ENCODE data around the gene C1orf146.
"Not testable (repeated sequence)": the region's sequence is repeated elsewhere in the genome, so short reads cannot be mapped to it uniquely, and the experiment has no call there.

Gene C1orf146

GRCh38 chr1:92262516-92262915 lies 44.8 kb downstream of the C1orf146 start:
- no peaks in the 10 kb centered on the region for H3K9me3 ChIP-seq (ENCODE audit: control insufficient read depth, low read length)
- H3K27ac ChIP-seq (ENCODE audit: insufficient read depth, low read length, poor library complexity, severe bottlenecking), result no peak overlapping the region
- no peaks in the 10 kb centered on the region for H3K27me3 ChIP-seq (replicated peaks; ENCODE audit: control insufficient read depth, insufficient read depth, low read length, poor library complexity, severe bottlenecking)
- no peak overlapping the region for H3K4me3 ChIP-seq (ENCODE audit: insufficient read depth, low read depth, low read length, poor library complexity, severe bottlenecking)
- H3K36me3 ChIP-seq (ENCODE audit: control insufficient read depth, insufficient read depth, low read length), result peaks cover 29% of the 10 kb centered on the region
- H3K4me1 ChIP-seq (ENCODE audit: control insufficient read depth, insufficient read depth, low read length, poor library complexity, severe bottlenecking), result no peaks in the 10 kb centered on the region
- DNase-seq, result no peak

- peaks cover 19% of the 10 kb centered on the region for H3K36me3 ChIP-seq (ENCODE audit: control insufficient read depth, insufficient read depth, low read length)
- H3K9me3 ChIP-seq (ENCODE audit: control insufficient read depth, low read length), result no peaks in the 10 kb centered on the region
- H3K4me3 ChIP-seq (ENCODE audit: insufficient read depth, low read depth, low read length, poor library complexity, severe bottlenecking), result no peak overlapping the region
- no peak for DNase-seq
- no peaks in the 10 kb centered on the region for H3K27me3 ChIP-seq (replicated peaks; ENCODE audit: control insufficient read depth, insufficient read depth, low read length, poor library complexity, severe bottlenecking)
- H3K4me1 ChIP-seq (ENCODE audit: control insufficient read depth, insufficient read depth, low read length, poor library complexity, severe bottlenecking), result no peaks in the 10 kb centered on the region
- H3K27ac ChIP-seq (ENCODE audit: insufficient read depth, low read length, poor library complexity, severe bottlenecking), result no peak overlapping the region
Measured at GRCh38 chr1:92273039-92273438, 55.3 kb downstream of the C1orf146 start.

- Histone ChIP-seq H3K4me1 (ENCODE audit: control insufficient read depth, insufficient read depth, low read length, poor library complexity, severe bottlenecking) (no peaks in the 10 kb centered on the region), H3K27ac (ENCODE audit: insufficient read depth, low read length, poor library complexity, severe bottlenecking) (no peak overlapping the region), H3K27me3 (replicated peaks; ENCODE audit: control insufficient read depth, insufficient read depth, low read length, poor library complexity, severe bottlenecking) (no peaks in the 10 kb centered on the region), H3K4me3 (ENCODE audit: insufficient read depth, low read depth, low read length, poor library complexity, severe bottlenecking) (no peak overlapping the region), H3K36me3 (ENCODE audit: control insufficient read depth, insufficient read depth, low read length) (peaks cover 20% of the 10 kb centered on the region), H3K9me3 (ENCODE audit: control insufficient read depth, low read length) (no peaks in the 10 kb centered on the region)
- DNase-seq, result no peak
Measured at GRCh38 chr1:92274939-92275338, 57.2 kb downstream of the C1orf146 start.

GRCh38 chr1:92276082-92276481 lies 58.4 kb downstream of the C1orf146 start:
- Histone ChIP-seq H3K27me3 (replicated peaks; ENCODE audit: control insufficient read depth, insufficient read depth, low read length, poor library complexity, severe bottlenecking) (no peaks in the 10 kb centered on the region), H3K4me3 (ENCODE audit: insufficient read depth, low read depth, low read length, poor library complexity, severe bottlenecking) (no peak overlapping the region), H3K36me3 (ENCODE audit: control insufficient read depth, insufficient read depth, low read length) (peaks cover 19% of the 10 kb centered on the region), H3K9me3 (ENCODE audit: control insufficient read depth, low read length) (no peaks in the 10 kb centered on the region), H3K27ac (ENCODE audit: insufficient read depth, low read length, poor library complexity, severe bottlenecking) (no peak overlapping the region), H3K4me1 (ENCODE audit: control insufficient read depth, insufficient read depth, low read length, poor library complexity, severe bottlenecking) (no peaks in the 10 kb centered on the region)
- DNase-seq, result no peak

GRCh38 chr1:92277105-92277723 lies 59.5 kb downstream of the C1orf146 start:
- Histone ChIP-seq H3K36me3 (ENCODE audit: control insufficient read depth, insufficient read depth, low read length) (peaks cover 9% of the 10 kb centered on the region), H3K4me1 (ENCODE audit: control insufficient read depth, insufficient read depth, low read length, poor library complexity, severe bottlenecking) (no peaks in the 10 kb centered on the region), H3K27ac (ENCODE audit: insufficient read depth, low read length, poor library complexity, severe bottlenecking) (no peak overlapping the region), H3K4me3 (ENCODE audit: insufficient read depth, low read depth, low read length, poor library complexity, severe bottlenecking) (no peak overlapping the region), H3K27me3 (replicated peaks; ENCODE audit: control insufficient read depth, insufficient read depth, low read length, poor library complexity, severe bottlenecking) (no peaks in the 10 kb centered on the region), H3K9me3 (ENCODE audit: control insufficient read depth, low read length) (no peaks in the 10 kb centered on the region)
- no peak for DNase-seq

GRCh38 chr1:92279781-92280180 lies 62.1 kb downstream of the C1orf146 start:
- not testable (repeated sequence) for H3K9me3 ChIP-seq (ENCODE audit: control insufficient read depth, low read length); DNase-seq; H3K4me1 ChIP-seq (ENCODE audit: control insufficient read depth, insufficient read depth, low read length, poor library complexity, severe bottlenecking); H3K4me3 ChIP-seq (ENCODE audit: insufficient read depth, low read depth, low read length, poor library complexity, severe bottlenecking); H3K27me3 ChIP-seq (replicated peaks; ENCODE audit: control insufficient read depth, insufficient read depth, low read length, poor library complexity, severe bottlenecking); H3K27ac ChIP-seq (ENCODE audit: insufficient read depth, low read length, poor library complexity, severe bottlenecking); H3K36me3 ChIP-seq (ENCODE audit: control insufficient read depth, insufficient read depth, low read length)

- H3K36me3 ChIP-seq (ENCODE audit: control insufficient read depth, insufficient read depth, low read length); H3K4me1 ChIP-seq (ENCODE audit: control insufficient read depth, insufficient read depth, low read length, poor library complexity, severe bottlenecking); H3K4me3 ChIP-seq (ENCODE audit: insufficient read depth, low read depth, low read length, poor library complexity, severe bottlenecking); H3K9me3 ChIP-seq (ENCODE audit: control insufficient read depth, low read length); DNase-seq; H3K27ac ChIP-seq (ENCODE audit: insufficient read depth, low read length, poor library complexity, severe bottlenecking); H3K27me3 ChIP-seq (replicated peaks; ENCODE audit: control insufficient read depth, insufficient read depth, low read length, poor library complexity, severe bottlenecking): not testable (repeated sequence)
Measured at GRCh38 chr1:92281411-92281810, 63.7 kb downstream of the C1orf146 start.

- DNase-seq, result no peak
- H3K9me3 ChIP-seq (ENCODE audit: control insufficient read depth, low read length), result no peaks in the 10 kb centered on the region
- no peaks in the 10 kb centered on the region for H3K27me3 ChIP-seq (replicated peaks; ENCODE audit: control insufficient read depth, insufficient read depth, low read length, poor library complexity, severe bottlenecking)
- no peak overlapping the region for H3K4me3 ChIP-seq (ENCODE audit: insufficient read depth, low read depth, low read length, poor library complexity, severe bottlenecking)
- no peaks in the 10 kb centered on the region for H3K36me3 ChIP-seq (ENCODE audit: control insufficient read depth, insufficient read depth, low read length)
- H3K4me1 ChIP-seq (ENCODE audit: control insufficient read depth, insufficient read depth, low read length, poor library complexity, severe bottlenecking), result no peaks in the 10 kb centered on the region
- H3K27ac ChIP-seq (ENCODE audit: insufficient read depth, low read length, poor library complexity, severe bottlenecking), result no peak overlapping the region
Measured at GRCh38 chr1:92291372-92291999, 73.8 kb downstream of the C1orf146 start.
